Pancreas (tissue), 10 donors: ENCODE measurements around the gene MSH2. TPM values are rescaled to one million over a fixed set of nuclear protein-coding genes. Genes with fewer than 3 reads are reported as not detected.

Experiments
- ATAC-seq, 4 donors: fragments of 200-7000 bp; cut with Tn5 transposase; one replicate each; pipeline versions ENCODE4 v1.8.0 to v1.9.1; 2020; ENCODE audit warnings: mild to moderate bottlenecking in 4 of 4, moderate library complexity in 4 of 4
- DNase-seq, 6 donors: peaks; one replicate each; pipeline ENCODE4 v3.0.0-alpha.2; 2020
- FAIRE-seq: peaks from 2 replicates; lab custom pipeline; 2012; peaks lifted over from hg19 to GRCh38; lab: Jason Lieb, UNC
- H3K27ac ChIP-seq, 4 donors: fragments of 200-600 bp; sonication (generic); 1 replicate in 3 of 4; 2 replicates in 1 of 4; pipeline versions ENCODE4 v1.5.0 to v1.8.0; 2020
- H3K27me3 ChIP-seq, 4 donors: fragments of 200-600 bp; one replicate each; pipeline ENCODE4 v1.8.0; 2021
- H3K36me3 ChIP-seq, 3 donors: fragments of 200-600 bp; sonication (generic) in 1 of 3; one replicate each; pipeline versions ENCODE4 v1.5.0 to v1.8.0; 2020 to 2021
- H3K4me1 ChIP-seq, 3 donors: fragments of 200-600 bp; one replicate each; pipeline ENCODE4 v1.8.0; 2021
- H3K4me3 ChIP-seq, 4 donors: fragments of 200-600 bp; sonication (generic) in 2 of 4; one replicate each; pipeline versions ENCODE4 v1.5.0 to v1.8.0; 2020 to 2021
- H3K9me3 ChIP-seq, 4 donors: fragments of 200-600 bp; one replicate each; pipeline ENCODE4 v1.8.0; 2021
- CTCF ChIP-seq, 4 donors: fragments of 200-600 bp; sonication (generic) in 3 of 4; IDR thresholded peaks; one replicate each; pipeline versions ENCODE4 v1.5.0 to v1.8.0; 2021; ENCODE audit warnings: antibody characterized with exemption in 4 of 4
- WGBS, 2 donors: extraction: QIAGEN DNeasy Blood & Tissue Kit; methylation state at CpG; one replicate each; pipeline ENCODE4 v1.1.7; 2013; 5-methylcytosine and 5-hydroxymethylcytosine counted together
- intact Hi-C, 3 donors: fragments of 100-400 bp; cut with DNase I; formaldehyde crosslinking; loops; one replicate each; pipeline versions ENCODE4 v1.11.1 to v1.14.2; 2022
- polyA plus RNA-seq, 2 donors: library from polyadenylated mRNA; stranded (reverse); fragments of 200-250 nt; gene quantifications; one replicate each; pipeline ENCODE4 v1.2.3, GENCODE V29; 2013
- total RNA-seq, 6 donors: library from RNA; stranded (reverse); fragmentation: NEBNext Ultra II Directional in 4 of 6; extraction: Animal tissue kit (Norgen Biotek cat#: 25700) in 4 of 6; gene quantifications; one replicate each; pipeline versions ENCODE4 v1.2.1 to v1.2.4, GENCODE V29; 2021 to 2023
- donor health status: healthy with polysubstance abuse.
- donor health status: DM: no; HTN: no; CAD: no; lungs with moderate emphysema.
- donor health status: DM: no; HTN: no; CAD: no.
- donor health status: control.
- donor health status: control.
- donor health status: Bipolar disorder and iron deficiency.
- donor health status: DM: yes; HTN: yes; CAD: no.
- donor health status: DM: no; HTN: no; CAD: no.
- donor health status: DM: no; HTN: no; CAD: no.
- donor health status: DM: yes; HTN: yes; CAD: no.

Gene MSH2
- total and polyA plus RNA-seq, 8 donors, result 3.3 to 10.3 (median 7.3) TPM

DNA sequence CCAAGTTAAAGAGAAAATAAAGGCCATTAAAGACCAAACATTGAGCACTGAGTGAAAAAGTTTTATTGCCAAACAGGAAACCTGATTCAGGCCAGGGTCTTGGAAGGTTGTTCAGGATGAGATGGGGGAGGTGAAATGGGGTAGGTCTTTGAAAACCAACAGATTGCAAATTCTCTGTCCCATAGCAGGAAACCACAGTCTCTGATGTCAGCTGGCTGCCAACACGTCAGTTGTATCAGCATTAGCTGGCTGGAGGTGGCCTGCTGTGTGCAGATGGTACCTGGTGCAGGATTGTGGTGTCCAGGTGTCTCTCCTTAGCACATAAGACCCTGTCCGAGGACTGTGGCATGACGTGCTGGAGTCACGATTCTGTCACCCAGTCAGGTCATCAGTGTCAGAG lies 106.3 kb downstream of the MSH2 start:
- DNase-seq (no peak), FAIRE-seq (no peak), ATAC-seq (no peak)
- Histone ChIP-seq H3K36me3 (no peaks in the 10 kb centered on the region), H3K27ac (no peak overlapping the region), H3K4me1 (no peaks in the 10 kb centered on the region), H3K9me3 (no peaks in the 10 kb centered on the region), H3K27me3 (no peaks in the 10 kb centered on the region), H3K4me3 (no peak overlapping the region)
- WGBS, 2 donors, result 50 to 67% methylated on average over 4 of the region's 4 CpGs
- intact Hi-C loops, result no loop called here
- no peak for TF ChIP-seq CTCF (IDR thresholded peaks at IDR 0.05)

DNA sequence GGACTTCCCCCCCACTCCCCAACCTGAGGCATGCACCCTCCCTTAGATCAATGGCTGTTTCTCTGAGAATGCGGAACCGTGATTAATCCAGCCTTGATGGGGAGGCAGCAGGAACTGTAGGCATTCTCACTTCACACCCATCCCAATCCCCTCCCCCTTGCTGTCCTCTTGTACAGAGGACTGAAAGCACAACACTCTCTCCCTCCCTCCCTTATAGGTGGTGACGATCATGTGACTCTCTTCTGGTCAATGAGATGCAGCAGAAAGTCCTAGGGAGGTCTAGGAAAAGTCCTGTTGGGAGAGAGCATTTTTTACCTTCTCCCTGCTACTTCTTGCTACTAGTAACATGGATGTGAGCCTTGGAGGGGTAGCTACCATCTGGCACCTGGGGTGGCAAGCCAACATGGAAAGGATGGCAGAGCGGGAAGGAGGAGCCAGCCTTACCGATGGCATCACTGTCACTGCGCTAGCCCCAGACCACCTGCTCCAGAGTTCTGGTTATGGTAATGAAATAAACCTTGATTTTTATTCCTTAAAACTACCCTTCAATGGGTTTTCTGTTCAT lies 106.9 kb downstream of the MSH2 start:
- DNase-seq, result no peak

GRCh38 chr2:47510745-47511144 lies 107.8 kb downstream of the MSH2 start:
- Histone ChIP-seq H3K4me3 (no peak overlapping the region), H3K9me3 (no peaks in the 10 kb centered on the region), H3K27me3 (no peaks in the 10 kb centered on the region), H3K4me1 (no peaks in the 10 kb centered on the region), H3K27ac (no peak overlapping the region), H3K36me3 (no peaks in the 10 kb centered on the region)
- FAIRE-seq (no peak), ATAC-seq (no peak), DNase-seq (no peak)
- no peak for TF ChIP-seq CTCF (IDR thresholded peaks at IDR 0.05)
- 73 to 84% methylated on average over 4 of the region's 4 CpGs for WGBS, 2 donors
- intact Hi-C loops, result no loop called here

More for the DNA sequence above, 106.9 kb downstream of the MSH2 start:
- FAIRE-seq, result no peak
- H3K27me3 ChIP-seq, result no peaks in the 10 kb centered on the region
- 81 to 84% methylated on average over 6 of the region's 6 CpGs for WGBS, 2 donors
- H3K27ac ChIP-seq, result no peak overlapping the region
- intact Hi-C loops, result no loop called here
- H3K36me3 ChIP-seq, result no peaks in the 10 kb centered on the region
- H3K4me1 ChIP-seq, result no peaks in the 10 kb centered on the region
- ATAC-seq, result no peak
- H3K9me3 ChIP-seq, result no peaks in the 10 kb centered on the region
- TF ChIP-seq CTCF (IDR thresholded peaks at IDR 0.05), result no peak
- H3K4me3 ChIP-seq, result no peak overlapping the region

GRCh38 chr2:47512581-47513083 lies 109.7 kb downstream of the MSH2 start:
- DNase-seq (no peak), FAIRE-seq (no peak), ATAC-seq (no peak)
- Histone ChIP-seq H3K9me3 (no peaks in the 10 kb centered on the region), H3K27me3 (no peaks in the 10 kb centered on the region), H3K27ac (no peak overlapping the region), H3K4me3 (no peak overlapping the region), H3K4me1 (no peaks in the 10 kb centered on the region), H3K36me3 (no peaks in the 10 kb centered on the region)
- no peak for TF ChIP-seq CTCF (IDR thresholded peaks at IDR 0.05)
- 93 to 100% methylated on average over 1 of the region's 1 CpG for WGBS, 2 donors
- intact Hi-C loops, result no loop called here

- H3K4me3 ChIP-seq, result no peak overlapping the region
- TF ChIP-seq CTCF (IDR thresholded peaks at IDR 0.05), result no peak
- no peak for ATAC-seq
- intact Hi-C loops, result no loop called here
- 92 to 95% methylated on average over 7 of the region's 7 CpGs for WGBS, 2 donors
- H3K27ac ChIP-seq, result no peak overlapping the region
- no peaks in the 10 kb centered on the region for H3K36me3 ChIP-seq
- no peak for FAIRE-seq
- H3K9me3 ChIP-seq, result no peaks in the 10 kb centered on the region
- no peaks in the 10 kb centered on the region for H3K27me3 ChIP-seq
- H3K4me1 ChIP-seq, result no peaks in the 10 kb centered on the region
- DNase-seq, result no peak
Observed at GRCh38 chr2:47513981-47514520, 111.1 kb downstream of the MSH2 start.
